Trophoblast cell (in vitro differentiated cells and primary cell): ENCODE data around the gene ULBP2.

Experiments
- DNase-seq, 2 donors: peaks; one replicate each; pipeline ENCODE4 v3.0.0-alpha.2; 2016
- H2AFZ ChIP-seq: 2 replicates; pipeline ENCODE4 v1.6.1; 2013; ENCODE audit warnings: low read length, moderate library complexity, mild to moderate bottlenecking; ENCODE audit not compliant: insufficient read depth, poor library complexity
- H2AK5ac ChIP-seq: 2 replicates; pipeline ENCODE4 v1.6.1; 2013; ENCODE audit warnings: mild to moderate bottlenecking, low read length
- H2BK120ac ChIP-seq: 2 replicates; pipeline ENCODE4 v1.6.1; 2013; ENCODE audit warnings: low read length, mild to moderate bottlenecking, moderate library complexity; ENCODE audit not compliant: insufficient read depth, poor library complexity
- H2BK12ac ChIP-seq: 2 replicates; pipeline ENCODE4 v1.6.1; 2013; ENCODE audit warnings: mild to moderate bottlenecking, low read length, moderate library complexity
- H2BK5ac ChIP-seq: 2 replicates; pipeline ENCODE4 v1.6.1; 2013; ENCODE audit warnings: low read length, low read depth, moderate library complexity, mild to moderate bottlenecking; ENCODE audit not compliant: poor library complexity
- H3K14ac ChIP-seq: 2 replicates; pipeline ENCODE4 v1.6.1; 2013; ENCODE audit warnings: mild to moderate bottlenecking, low read length
- H3K18ac ChIP-seq: 2 replicates; pipeline ENCODE4 v1.6.1; 2013; ENCODE audit warnings: mild to moderate bottlenecking, low read length
- H3K23ac ChIP-seq: 2 replicates; pipeline ENCODE4 v1.6.1; 2013; ENCODE audit warnings: low read length
- H3K27ac ChIP-seq: 2 replicates; pipeline ENCODE4 v1.5.1; 2013; ENCODE audit warnings: low read depth, mild to moderate bottlenecking, inconsistent platforms, low read length, moderate library complexity
- H3K27me3 ChIP-seq: 2 replicates; pipeline ENCODE4 v1.6.1; 2013; ENCODE audit warnings: inconsistent platforms, mild to moderate bottlenecking, low read length, moderate library complexity; ENCODE audit not compliant: insufficient read depth
- H3K36me3 ChIP-seq, 2 experiments: 1 replicate in 1 of 2; 2 replicates in 1 of 2; pipeline ENCODE4 v1.6.1; 2013; ENCODE audit warnings: low read length in 2 of 2, mild to moderate bottlenecking in 2 of 2, moderate library complexity in 1 of 2; ENCODE audit not compliant: insufficient read depth in 2 of 2, control insufficient read depth in 1 of 2
- H3K4ac ChIP-seq: 2 replicates; pipeline ENCODE4 v1.6.1; 2013; ENCODE audit warnings: low read depth, mild to moderate bottlenecking, low read length, moderate library complexity
- H3K4me1 ChIP-seq, 2 experiments: 1 replicate in 1 of 2; 2 replicates in 1 of 2; pipeline ENCODE4 v1.6.1; 2013; ENCODE audit warnings: low read length in 2 of 2, mild to moderate bottlenecking in 2 of 2, moderate library complexity in 1 of 2; ENCODE audit not compliant: insufficient read depth in 2 of 2, control insufficient read depth in 1 of 2
- H3K4me2 ChIP-seq: 2 replicates; pipeline ENCODE4 v1.6.1; 2013; ENCODE audit warnings: inconsistent platforms, mild to moderate bottlenecking, low read length, moderate library complexity
- H3K4me3 ChIP-seq: 2 replicates; pipeline ENCODE4 v1.5.1; 2013; ENCODE audit warnings: mild to moderate bottlenecking, low read depth, low read length, inconsistent platforms
- H3K79me1 ChIP-seq: one replicate; pipeline ENCODE4 v1.6.1; 2013; ENCODE audit warnings: low read length
- H3K79me2 ChIP-seq: 2 replicates; pipeline ENCODE4 v1.6.1; 2013; ENCODE audit warnings: low read length, mild to moderate bottlenecking; ENCODE audit not compliant: control insufficient read depth, insufficient read depth, poor library complexity
- H3K9ac ChIP-seq: 2 replicates; pipeline ENCODE4 v1.6.1; 2013; ENCODE audit warnings: mild to moderate bottlenecking, low read length
- H3K9me3 ChIP-seq: 2 replicates; pipeline ENCODE4 v1.6.1; 2013; ENCODE audit warnings: low read depth, mild to moderate bottlenecking, control low read depth, inconsistent platforms, low read length; ENCODE audit not compliant: insufficient read depth
- H4K12ac ChIP-seq: 2 replicates; pipeline ENCODE4 v1.6.1; 2013; ENCODE audit warnings: low read depth, mild to moderate bottlenecking, low read length, moderate library complexity
- H4K8ac ChIP-seq: 2 replicates; pipeline ENCODE4 v1.6.1; 2013; ENCODE audit warnings: low read depth, mild to moderate bottlenecking, low read length, moderate library complexity
- H4K91ac ChIP-seq: one replicate; pipeline ENCODE4 v1.6.1; 2013; ENCODE audit warnings: low read depth, mild to moderate bottlenecking, low read length, moderate library complexity
- WGBS: extraction: QIAGEN DNeasy Blood & Tissue Kit; methylation state at CpG from one replicate; pipeline ENCODE4 v1.1.7; 2013; ENCODE audit warnings: missing lambda C conversion rate; ENCODE audit not compliant: insufficient read length, insufficient coverage; ENCODE audit errors: extremely low coverage; 5-methylcytosine and 5-hydroxymethylcytosine counted together

Gene ULBP2

GRCh38 chr6:149904661-149905370 is 37.0 kb upstream of the ULBP2 start:
- Histone ChIP-seq H3K9me3 (peaks cover 18% of the 10 kb centered on the region), H3K23ac (no peak overlapping the region), H4K91ac (no peak overlapping the region), H3K18ac (no peak overlapping the region), H4K12ac (no peak overlapping the region), H3K4me2 (no peak overlapping the region), H2BK5ac (no peak overlapping the region), H3K27me3 (no peaks in the 10 kb centered on the region), H4K8ac (no peak overlapping the region), H3K79me1 (no peaks in the 10 kb centered on the region), H3K79me2 (no peaks in the 10 kb centered on the region), H2AFZ (no peak overlapping the region), H2BK120ac (no peak overlapping the region), H2BK12ac (no peak overlapping the region), H3K27ac (no peak overlapping the region), H3K4ac (no peak overlapping the region), H3K14ac (no peak overlapping the region), H3K4me3 (no peak overlapping the region), H2AK5ac (no peak overlapping the region), H3K4me1 (no peaks in the 10 kb centered on the region), H3K36me3 (no peaks in the 10 kb centered on the region), H3K9ac (no peak overlapping the region)
- WGBS, result no CpG with 5 or more reads among the region's 13 CpGs
- DNase-seq, result peak in 1 of 2 donors; percentile 37

- Histone ChIP-seq H3K4me2 (no peak overlapping the region), H3K4me3 (no peak overlapping the region), H3K79me1 (no peaks in the 10 kb centered on the region), H2AFZ (no peak overlapping the region), H3K9me3 (peaks cover 22% of the 10 kb centered on the region), H3K4me1 (no peaks in the 10 kb centered on the region), H4K91ac (no peak overlapping the region), H3K36me3 (no peaks in the 10 kb centered on the region), H2BK120ac (no peak overlapping the region), H3K9ac (no peak overlapping the region), H2BK5ac (no peak overlapping the region), H2BK12ac (no peak overlapping the region), H3K14ac (no peak overlapping the region), H3K79me2 (no peaks in the 10 kb centered on the region), H3K4ac (no peak overlapping the region), H4K8ac (no peak overlapping the region), H3K27ac (no peak overlapping the region), H3K27me3 (no peaks in the 10 kb centered on the region), H4K12ac (no peak overlapping the region), H2AK5ac (no peak overlapping the region), H3K23ac (no peak overlapping the region), H3K18ac (no peak overlapping the region)
- WGBS, result no CpG with 5 or more reads among the region's 18 CpGs
- no peak for DNase-seq
Observed at GRCh38 chr6:149905371-149905910, 36.4 kb upstream of the ULBP2 start.

- H3K18ac ChIP-seq, result no peak overlapping the region
- H2BK120ac ChIP-seq, result no peak overlapping the region
- H3K27ac ChIP-seq, result no peak overlapping the region
- H3K14ac ChIP-seq, result no peak overlapping the region
- WGBS, result no CpG with 5 or more reads among the region's 6 CpGs
- H3K23ac ChIP-seq, result no peak overlapping the region
- H2AK5ac ChIP-seq, result no peak overlapping the region
- H2AFZ ChIP-seq, result no peak overlapping the region
- H2BK12ac ChIP-seq, result no peak overlapping the region
- no peak overlapping the region for H4K8ac ChIP-seq
- no peak for DNase-seq
- H4K12ac ChIP-seq, result no peak overlapping the region
- H3K4me1 ChIP-seq, result no peaks in the 10 kb centered on the region
- H3K27me3 ChIP-seq, result no peaks in the 10 kb centered on the region
- no peak overlapping the region for H2BK5ac ChIP-seq
- H3K4me2 ChIP-seq, result no peak overlapping the region
- H3K79me1 ChIP-seq, result no peaks in the 10 kb centered on the region
- no peak overlapping the region for H3K9ac ChIP-seq
- H4K91ac ChIP-seq, result no peak overlapping the region
- no peak overlapping the region for H3K4ac ChIP-seq
- no peaks in the 10 kb centered on the region for H3K36me3 ChIP-seq
- H3K79me2 ChIP-seq, result no peaks in the 10 kb centered on the region
- peaks cover 22% of the 10 kb centered on the region for H3K9me3 ChIP-seq
- no peak overlapping the region for H3K4me3 ChIP-seq
Observed at GRCh38 chr6:149905911-149906371, 35.9 kb upstream of the ULBP2 start.

GRCh38 chr6:149906405-149906804 is 35.4 kb upstream of the ULBP2 start:
- Histone ChIP-seq H2BK120ac (no peak overlapping the region), H3K27ac (no peak overlapping the region), H3K4me1 (no peaks in the 10 kb centered on the region), H3K18ac (no peak overlapping the region), H3K4me2 (no peak overlapping the region), H3K79me1 (no peaks in the 10 kb centered on the region), H3K27me3 (no peaks in the 10 kb centered on the region), H4K91ac (no peak overlapping the region), H4K8ac (no peak overlapping the region), H3K4ac (no peak overlapping the region), H4K12ac (no peak overlapping the region), H3K79me2 (no peaks in the 10 kb centered on the region), H3K9me3 (peaks cover 22% of the 10 kb centered on the region), H2AFZ (no peak overlapping the region), H2BK12ac (no peak overlapping the region), H3K23ac (no peak overlapping the region), H2AK5ac (no peak overlapping the region), H3K36me3 (no peaks in the 10 kb centered on the region), H3K14ac (no peak overlapping the region), H3K4me3 (no peak overlapping the region), H2BK5ac (no peak overlapping the region), H3K9ac (no peak overlapping the region)
- no peak for DNase-seq
- no CpG with 5 or more reads among the region's 4 CpGs for WGBS
